NAMALWA (cell line): Measurements from ENCODE around the gene IL1RAPL2.

Source experiments
- DNase-seq: peaks from one replicate; pipeline ENCODE4 v3.0.0-alpha.2; 2015; ENCODE audit warnings: low spot score

Gene IL1RAPL2

GRCh38 chrX:105267167-105267566, 701.2 kb downstream of the IL1RAPL2 start:
- DNase-seq: no peak

GRCh38 chrX:105269386-105269785, 703.4 kb downstream of the IL1RAPL2 start:
- no peak for DNase-seq

GRCh38 chrX:105273326-105273725, 707.3 kb downstream of the IL1RAPL2 start:
- no peak for DNase-seq

- no peak for DNase-seq
Measured at GRCh38 chrX:105274091-105274490, 708.1 kb downstream of the IL1RAPL2 start.

DNA sequence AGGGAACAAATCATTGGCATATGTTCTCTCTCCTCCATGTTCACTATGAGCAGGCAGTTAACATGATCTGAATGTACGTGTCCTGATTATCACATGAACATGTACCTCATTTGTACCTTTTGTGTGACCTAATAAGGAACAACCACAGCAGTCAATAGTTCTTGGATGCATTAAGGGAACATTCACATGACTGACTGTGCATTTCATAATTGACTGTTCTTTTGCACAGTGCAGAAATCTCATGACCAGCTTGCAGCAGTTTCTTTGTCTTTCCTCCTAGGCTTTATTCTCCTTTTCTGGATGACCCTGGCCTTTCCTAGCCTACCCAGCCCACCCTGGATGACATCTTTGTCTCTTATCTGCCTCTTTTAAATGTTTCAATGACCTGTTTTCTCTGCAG, 711.1 kb downstream of the IL1RAPL2 start:
- DNase-seq: no peak

DNA sequence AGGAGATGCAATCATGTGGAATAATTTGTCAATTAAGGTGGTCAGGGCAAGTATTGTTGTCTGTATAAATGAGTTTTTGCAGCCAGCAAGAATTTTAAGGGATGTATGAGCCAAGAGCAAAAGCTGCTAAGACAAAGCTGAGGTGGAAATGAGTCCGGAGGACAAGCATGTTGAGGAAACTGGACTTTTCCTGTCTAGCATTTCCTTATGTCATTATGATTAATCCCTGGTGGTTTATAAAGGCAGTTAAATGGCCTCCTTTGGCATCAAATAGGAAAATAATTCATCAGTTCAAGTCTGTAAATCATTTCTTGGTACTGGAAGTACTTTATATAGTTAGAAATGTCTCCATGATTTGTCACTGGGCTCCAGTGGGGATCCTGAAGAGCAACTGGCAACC, 716.1 kb downstream of the IL1RAPL2 start:
- DNase-seq: no peak

GRCh38 chrX:105297041-105297440, 731.0 kb downstream of the IL1RAPL2 start:
- DNase-seq: no peak

- no peak for DNase-seq
Measured at GRCh38 chrX:105299286-105299685, 733.3 kb downstream of the IL1RAPL2 start.

DNA sequence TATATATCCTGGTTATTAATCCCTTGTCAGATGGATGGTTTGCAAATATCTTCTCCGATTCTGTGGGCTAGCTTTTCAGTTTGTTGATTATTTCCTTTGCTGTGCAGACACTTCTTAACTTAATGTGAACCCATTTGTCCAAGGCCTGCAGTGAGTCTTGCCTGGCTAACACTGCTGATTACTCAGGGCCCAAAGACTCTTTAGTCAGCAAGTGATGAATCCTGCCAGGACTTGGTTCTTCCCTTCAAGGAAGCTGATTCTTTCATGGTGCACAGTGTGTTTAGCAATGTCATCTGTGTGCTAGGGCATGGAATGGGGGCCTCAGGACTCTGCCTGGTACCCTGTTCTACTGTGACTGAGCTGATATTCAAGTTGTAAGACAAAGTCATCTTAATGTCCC, 736.2 kb downstream of the IL1RAPL2 start:
- DNase-seq: no peak

DNA sequence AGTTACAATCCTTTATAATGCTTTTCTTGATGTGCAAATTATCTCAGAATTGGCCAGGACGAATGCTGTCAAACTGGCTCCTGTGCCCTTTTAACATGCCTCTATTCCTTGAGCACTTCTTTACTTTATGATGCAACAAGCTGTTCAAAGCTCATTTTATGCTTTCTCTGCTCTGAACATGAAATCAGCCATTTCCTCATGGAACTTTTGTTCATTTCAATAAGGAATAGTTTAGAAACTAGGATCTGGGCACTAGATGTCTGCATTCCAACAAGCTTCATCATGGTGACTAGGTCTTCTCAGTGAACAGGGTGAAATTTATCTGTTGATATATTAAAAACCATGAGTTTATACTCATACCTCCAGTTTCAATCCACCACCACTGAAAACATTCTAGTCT, 741.8 kb downstream of the IL1RAPL2 start:
- DNase-seq: no peak

- DNase-seq: no peak
Measured at GRCh38 chrX:105313596-105313995, 747.6 kb downstream of the IL1RAPL2 start.

DNA sequence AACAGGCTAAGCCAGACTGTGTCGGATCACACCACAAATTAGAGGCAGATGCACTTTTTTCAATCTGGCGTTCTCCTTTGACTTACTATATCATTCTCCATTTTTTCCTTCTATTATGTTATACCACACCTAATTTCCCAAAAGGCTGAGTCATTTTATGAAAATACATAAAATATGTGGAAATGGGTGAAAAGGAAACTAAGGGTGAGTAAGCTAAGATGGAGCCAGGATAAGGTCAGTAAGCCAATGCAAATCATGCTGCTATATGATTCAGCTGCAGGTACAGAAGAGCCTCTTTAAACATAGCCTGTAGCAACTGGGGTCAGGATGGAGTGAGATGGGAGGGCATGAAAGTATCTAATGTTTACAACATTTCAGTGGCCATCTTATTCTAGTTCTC, 748.5 kb downstream of the IL1RAPL2 start:
- DNase-seq: no peak

GRCh38 chrX:105315248-105315647, 749.2 kb downstream of the IL1RAPL2 start:
- DNase-seq: no peak

GRCh38 chrX:105317117-105317516, 751.1 kb downstream of the IL1RAPL2 start:
- no peak for DNase-seq

DNA sequence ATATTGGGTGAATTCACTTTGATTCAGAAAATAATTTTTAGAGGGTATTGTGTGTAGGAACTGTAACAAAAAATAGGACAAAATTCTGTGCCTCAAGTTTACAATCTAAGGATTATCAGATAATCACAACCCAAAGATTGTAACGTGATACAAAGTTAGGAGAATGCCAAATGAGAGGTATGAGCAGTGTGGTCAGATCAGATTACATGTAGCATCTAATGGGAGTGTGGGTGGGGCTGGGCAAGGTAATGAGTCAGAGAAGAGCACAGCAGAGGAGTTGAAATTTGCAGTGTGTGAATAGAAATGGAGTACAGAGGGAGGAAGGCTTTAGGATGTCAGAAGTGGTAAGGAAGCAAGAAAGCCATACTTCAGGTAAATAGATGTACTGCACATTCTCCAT, 757.9 kb downstream of the IL1RAPL2 start:
- DNase-seq: no peak

- DNase-seq: no peak
Measured at GRCh38 chrX:105328773-105329172, 762.8 kb downstream of the IL1RAPL2 start.

GRCh38 chrX:105331244-105331643, 765.2 kb downstream of the IL1RAPL2 start:
- no peak for DNase-seq

- DNase-seq: no peak
Measured at GRCh38 chrX:105347373-105347772, 781.4 kb downstream of the IL1RAPL2 start.

GRCh38 chrX:105349476-105349875, 783.5 kb downstream of the IL1RAPL2 start:
- DNase-seq: no peak

DNA sequence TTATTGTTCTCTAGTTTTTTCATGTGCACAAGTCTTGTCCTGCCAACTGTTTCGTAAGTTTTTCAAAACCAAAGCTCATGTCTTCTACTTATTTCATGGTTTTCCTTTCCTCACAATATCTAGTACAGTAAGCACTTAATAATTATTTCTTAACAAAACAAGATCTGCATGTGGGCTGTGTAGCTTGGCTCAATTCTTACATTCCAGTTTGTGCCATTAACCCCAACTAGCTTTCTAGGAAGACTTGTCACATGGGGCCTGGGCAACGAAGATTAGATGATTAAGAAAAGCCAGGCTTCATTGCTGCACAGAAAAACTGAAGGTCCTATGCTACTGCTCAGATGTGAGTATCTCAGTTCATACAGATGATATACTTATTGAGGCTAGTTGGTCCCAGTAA, 809.8 kb downstream of the IL1RAPL2 start:
- DNase-seq: no peak

GRCh38 chrX:105424729-105425128, 858.7 kb downstream of the IL1RAPL2 start:
- DNase-seq: no peak

GRCh38 chrX:105451401-105451800, 885.4 kb downstream of the IL1RAPL2 start:
- no peak for DNase-seq

DNA sequence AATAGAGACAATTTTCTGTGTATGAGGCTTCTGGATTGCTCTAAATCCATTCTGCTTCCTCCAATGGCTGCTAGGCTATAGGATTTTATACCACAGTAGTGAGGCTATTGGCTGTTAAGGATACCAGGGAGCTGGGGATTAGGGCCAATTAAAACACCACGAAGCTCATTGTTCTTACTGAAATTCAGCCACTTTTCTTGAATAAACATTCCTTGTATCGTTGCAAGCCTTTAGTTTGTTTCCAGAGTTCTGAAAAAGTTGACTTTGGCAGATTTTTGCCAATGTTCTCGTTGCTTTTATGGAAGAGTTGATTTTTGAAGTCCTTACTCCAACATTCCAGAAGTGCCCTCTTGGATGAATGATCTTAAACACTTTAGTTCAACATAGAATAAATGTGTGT, 892.8 kb downstream of the IL1RAPL2 start:
- no peak for DNase-seq

DNA sequence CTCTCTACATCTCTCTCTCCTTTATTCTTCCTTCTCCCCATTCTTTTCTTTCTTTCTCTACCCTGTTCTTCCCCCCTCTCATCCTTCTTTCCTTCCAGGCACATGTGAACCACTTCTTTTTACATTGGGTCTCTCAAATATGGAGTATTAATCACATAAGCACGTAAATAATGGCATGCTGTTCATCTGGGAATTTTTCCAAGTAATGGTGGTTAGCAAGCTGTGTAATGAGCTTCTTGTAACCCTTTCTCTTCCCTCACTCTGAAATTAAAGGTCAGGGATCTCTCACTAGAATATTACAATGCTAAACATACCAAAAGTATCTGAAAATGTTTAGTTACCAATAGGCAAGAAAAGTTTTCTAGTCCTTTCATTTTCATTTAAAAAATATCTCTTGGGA, 894.4 kb downstream of the IL1RAPL2 start:
- no peak for DNase-seq

DNA sequence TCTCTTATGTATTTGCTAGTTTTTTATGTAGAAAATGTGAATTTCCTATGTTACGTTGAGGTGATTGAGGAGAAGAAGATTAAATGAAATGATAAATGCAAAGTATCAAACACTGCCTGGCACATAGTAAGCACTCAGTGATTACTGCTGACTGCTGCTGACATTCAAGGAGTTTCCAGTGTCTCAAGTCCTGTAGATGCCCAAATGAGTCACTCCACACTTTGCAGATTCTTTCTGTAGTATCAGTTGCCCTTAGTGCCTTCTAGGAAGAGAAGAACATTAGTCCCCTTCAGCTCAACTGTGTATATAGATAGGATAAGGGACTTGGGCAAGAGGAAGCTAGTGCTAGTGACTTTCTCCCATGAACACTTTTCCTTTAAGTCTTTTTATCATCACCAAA, 895.0 kb downstream of the IL1RAPL2 start:
- no peak for DNase-seq
